Heart left ventricle (tissue), 16 donors: ENCODE results near the gene FAM118B. TPM values are rescaled to one million over a fixed set of nuclear protein-coding genes. Genes with fewer than 3 reads are reported as not detected.

Experiments used
- ATAC-seq, 4 donors: fragments of 200-7000 bp; cut with Tn5 transposase; one replicate each; pipeline ENCODE4 v1.9.1; 2020 to 2022; ENCODE audit warnings: moderate library complexity in 4 of 4, mild to moderate bottlenecking in 3 of 4, moderate number of reproducible peaks in 1 of 4
- DNase-seq, 5 donors: peaks; one replicate each; pipeline ENCODE4 v3.0.0-alpha.2; 2020
- H3K27ac ChIP-seq, 12 donors: fragments of 200-600 bp; sonication (generic) in 4 of 12; one replicate each; pipeline versions ENCODE4 v1.5.0 to v1.8.0; 2016 to 2022; ENCODE audit warnings: mild to moderate bottlenecking in 2 of 12
- H3K27me3 ChIP-seq, 9 donors: fragments of 200-600 bp; sonication (generic) in 2 of 9; one replicate each; pipeline versions ENCODE4 v1.5.1 to v1.8.0; 2016 to 2022; ENCODE audit warnings: mild to moderate bottlenecking in 3 of 9
- H3K36me3 ChIP-seq, 9 donors: fragments of 200-600 bp; sonication (generic) in 2 of 9; one replicate each; pipeline versions ENCODE4 v1.5.0 to v1.8.0; 2018 to 2022; ENCODE audit warnings: mild to moderate bottlenecking in 2 of 9
- H3K4me1 ChIP-seq, 12 donors: fragments of 200-600 bp; sonication (generic) in 4 of 12; one replicate each; pipeline versions ENCODE4 v1.5.0 to v1.8.0; 2016 to 2022; ENCODE audit warnings: mild to moderate bottlenecking in 3 of 12
- H3K4me3 ChIP-seq, 12 donors: fragments of 200-600 bp; sonication (generic) in 4 of 12; one replicate each; pipeline versions ENCODE4 v1.5.0 to v1.8.0; 2017 to 2022; ENCODE audit warnings: mild to moderate bottlenecking in 9 of 12, moderate library complexity in 4 of 12
- H3K9me3 ChIP-seq, 12 donors: fragments of 200-600 bp; sonication (generic) in 4 of 12; one replicate each; pipeline versions ENCODE4 v1.5.0 to v1.8.0; 2016 to 2022; ENCODE audit warnings: mild to moderate bottlenecking in 1 of 12
- CTCF ChIP-seq, 12 donors: fragments of 200-600 bp; sonication (generic) in 4 of 12; IDR thresholded peaks; one replicate each; pipeline versions ENCODE4 v1.5.0 to v1.8.0; 2018 to 2022; ENCODE audit warnings: antibody characterized with exemption in 12 of 12, mild to moderate bottlenecking in 5 of 12
- POLR2A ChIP-seq, 2 donors: fragments of 450-650 bp; IDR thresholded peaks; one replicate each; pipeline ENCODE4 v1.6.1; 2017; ENCODE audit warnings: antibody characterized with exemption in 2 of 2, mild to moderate bottlenecking in 2 of 2, moderate library complexity in 2 of 2
- WGBS, 4 donors: extraction: QIAGEN DNeasy Blood & Tissue Kit in 2 of 4; methylation state at CpG; one replicate each; pipeline versions ENCODE4 v1.1.5 to v1.1.7; 2013 to 2018; 5-methylcytosine and 5-hydroxymethylcytosine counted together
- intact Hi-C, 10 donors: fragments of 100-400 bp; cut with DNase I; formaldehyde crosslinking; loops; one replicate each; pipeline versions ENCODE4 v1.11.1 to v1.14.2; 2022
- polyA plus RNA-seq, 2 donors: library from polyadenylated mRNA; stranded (reverse); fragments of 200-250 nt; gene quantifications; one replicate each; pipeline ENCODE4 v1.2.3, GENCODE V29; 2013
- total RNA-seq, 9 donors: library from RNA; depleted of rRNA in 2 of 9; stranded (reverse); fragments of >200 nt in 2 of 9; fragmentation: NEBNext Ultra II Directional in 3 of 9; extraction: Animal tissue kit (Norgen Biotek cat#: 25700) in 3 of 9; gene quantifications; one replicate each; pipeline versions ENCODE4 v1.1.0 to v1.2.4, GENCODE V29; 2016 to 2023
- donor health status: ischemic (EF 13 %, LVEDD 7.1; RV severe dilation, severe dysfunction).
- donor health status: healthy with polysubstance abuse.
- donor health status: DM: no; HTN: yes; CAD: no.
- donor health status: DM: no; HTN: no; CAD: no.
- donor health status: ischemic (EF 25% LVEDD 6.9; RV normal size, moderate dysfunction).
- donor health status: ischemic (EF 25% LVEDD 5.7; RV mildly dilated, moderate dysfunction).
- donor health status: healthy.
- donor health status: DM: yes; HTN: yes; CAD: no.
- donor health status: ischemic (EF 35%, LVEDD 5.7; RV mildly dilated, moderate dysfunction).
- donor health status: nonischemic (EF 11% LVEDD 7.7; RV severe dilation, severe dysfunction).
- donor health status: DM: yes; HTN: yes; CAD: no.
- donor health status: PGD.
- donor health status: ischemic (EF 29% LVEDD 5.4; RV normal size, mild dysfunction).
- donor health status: nonischemic (EF 23%, LVEDD 6.1; RV moderate dilation, normal function).

Gene FAM118B
- total and polyA plus RNA-seq, 11 donors, result 8.5 to 41.0 (median 21.8) TPM

DNA sequence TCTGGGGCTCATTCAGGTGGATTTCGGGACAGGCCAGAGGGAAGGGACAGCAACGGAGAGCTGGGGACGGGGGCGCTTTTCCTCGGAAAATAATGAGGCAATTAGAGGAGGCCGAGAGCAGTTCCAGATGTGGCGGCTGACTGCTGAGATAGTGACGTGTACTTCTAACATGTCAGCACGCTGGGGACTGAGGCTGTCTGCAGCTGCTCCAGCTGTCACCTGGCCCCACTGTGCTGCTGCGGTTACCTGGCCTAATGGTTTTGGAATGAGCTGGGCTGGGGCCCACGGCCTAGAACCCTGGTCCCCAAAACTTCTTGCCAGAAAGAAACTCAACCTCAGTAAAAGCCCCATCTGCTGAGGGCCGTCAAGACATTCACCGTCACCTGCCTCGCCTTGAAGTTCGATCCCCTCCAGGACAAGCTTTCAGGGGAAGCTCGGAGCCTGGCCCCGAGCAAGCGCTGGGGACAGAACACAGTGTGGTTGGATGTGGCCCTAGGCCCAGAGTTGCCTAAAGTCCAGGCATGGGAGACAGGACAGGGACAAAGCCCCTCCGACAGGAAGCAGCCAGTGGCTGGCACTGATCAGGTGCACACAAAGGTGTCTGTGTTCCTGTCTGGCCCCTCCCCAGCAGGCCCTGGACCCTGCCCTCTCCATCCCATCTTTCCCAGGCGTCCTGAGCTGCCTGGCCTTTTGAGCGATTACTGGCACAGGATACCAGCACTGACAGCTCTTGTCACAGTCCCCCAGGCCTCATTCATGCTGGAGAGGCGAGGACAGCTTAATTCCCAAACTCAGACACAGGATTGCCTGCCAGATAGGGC is 22.3 kb upstream of the FAM118B start:
- no peak for DNase-seq
- intact Hi-C loops, result no loop called here
- peaks cover 0 to 53% (median 18%) of the 10 kb centered on the region in 9 donors for H3K36me3 ChIP-seq
- H3K4me1 ChIP-seq, result peaks cover 0 to 6% (median 0%) of the 10 kb centered on the region in 12 donors
- WGBS, 4 donors, result 80 to 92% (median 84%) methylated on average over 19 to 22 of the region's 22 CpGs
- no peak overlapping the region for H3K27ac ChIP-seq
- TF ChIP-seq CTCF (IDR thresholded peaks at IDR 0.05), result no peak
- TF ChIP-seq POLR2A (IDR thresholded peaks at IDR 0.05), result no peak
- no peaks in the 10 kb centered on the region for H3K9me3 ChIP-seq
- ATAC-seq, result no peak
- H3K4me3 ChIP-seq, result no peak overlapping the region
- no peaks in the 10 kb centered on the region for H3K27me3 ChIP-seq

GRCh38 chr11:126190792-126191191 is 20.8 kb upstream of the FAM118B start:
- no peak for TF ChIP-seq POLR2A (IDR thresholded peaks at IDR 0.05)
- no peak for TF ChIP-seq CTCF (IDR thresholded peaks at IDR 0.05)
- Histone ChIP-seq H3K4me1 (peaks cover 0 to 6% (median 0%) of the 10 kb centered on the region in 12 donors), H3K27ac (no peak overlapping the region), H3K9me3 (no peaks in the 10 kb centered on the region), H3K36me3 (peaks cover 0 to 56% (median 31%) of the 10 kb centered on the region in 9 donors), H3K27me3 (no peaks in the 10 kb centered on the region), H3K4me3 (no peak overlapping the region)
- DNase-seq (no peak), ATAC-seq (no peak)
- 89 to 96% (median 94%) methylated on average over 12 to 14 of the region's 14 CpGs for WGBS, 4 donors
- intact Hi-C loops, result loop anchor here in 9 of 10 donors (5.0 to 10.0 kb wide), 5 partner anchors 126 to 268 kb away; partner anchors contain the start of gene CDON (in 5 of the 9)

- intact Hi-C loops, result loop anchor here in 9 of 10 donors (5.0 to 10.0 kb wide), 5 partner anchors 127 to 269 kb away; partner anchors contain the start of gene CDON (in 5 of the 9)
- TF ChIP-seq POLR2A (IDR thresholded peaks at IDR 0.05), result no peak
- no peak for TF ChIP-seq CTCF (IDR thresholded peaks at IDR 0.05)
- 88 to 98% (median 92%) methylated on average over 11 of the region's 11 CpGs for WGBS, 4 donors
- no peak overlapping the region for H3K27ac ChIP-seq
- ATAC-seq, result no peak
- H3K27me3 ChIP-seq, result no peaks in the 10 kb centered on the region
- H3K36me3 ChIP-seq, result peaks cover 0 to 56% (median 36%) of the 10 kb centered on the region in 9 donors
- no peaks in the 10 kb centered on the region for H3K9me3 ChIP-seq
- no peak for DNase-seq
- no peak overlapping the region for H3K4me3 ChIP-seq
- peaks cover 0 to 6% (median 0%) of the 10 kb centered on the region in 12 donors for H3K4me1 ChIP-seq
These were observed 20.1 kb upstream of the FAM118B start for GRCh38 chr11:126191379-126192073.

DNA sequence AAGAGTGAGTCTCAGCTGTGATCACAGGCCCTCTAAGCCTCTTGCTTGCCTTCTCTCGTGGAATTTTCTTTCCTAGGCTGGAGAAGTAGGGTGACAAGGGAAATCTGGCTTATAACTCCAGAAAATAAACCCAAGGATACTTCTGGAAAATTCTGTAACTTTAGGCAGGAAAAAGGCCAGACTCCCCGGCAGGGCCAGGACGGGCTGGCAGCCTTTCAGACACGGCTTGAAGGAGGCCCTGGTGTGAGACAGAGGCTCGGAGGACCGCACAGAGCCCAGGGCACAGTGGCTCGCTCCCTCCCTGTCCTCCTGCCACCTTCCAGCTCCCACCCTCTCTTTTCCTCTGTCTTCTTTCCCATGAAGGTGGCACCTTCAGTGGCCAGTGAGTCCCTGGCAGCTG is 19.2 kb upstream of the FAM118B start:
- Histone ChIP-seq H3K4me3 (no peak overlapping the region), H3K9me3 (peaks cover 0 to 4% (median 0%) of the 10 kb centered on the region in 12 donors), H3K4me1 (peaks cover 0 to 6% (median 0%) of the 10 kb centered on the region in 12 donors), H3K27me3 (no peaks in the 10 kb centered on the region), H3K36me3 (peaks cover 0 to 62% (median 44%) of the 10 kb centered on the region in 9 donors), H3K27ac (peak overlapping the region in 1 of 12 donors; percentile 41)
- DNase-seq (no peak), ATAC-seq (no peak)
- intact Hi-C loops, result loop anchor here in 9 of 10 donors (5.0 to 10.0 kb wide), 5 partner anchors 128 to 270 kb away; partner anchors contain the start of gene CDON (in 5 of the 9)
- WGBS, 4 donors, result 72 to 94% (median 86%) methylated on average over 7 of the region's 7 CpGs
- TF ChIP-seq CTCF (IDR thresholded peaks at IDR 0.05) (no peak), POLR2A (IDR thresholded peaks at IDR 0.05) (no peak)
